ENCODE results near the gene MESP1.
A peak's percentile ranks its signal among the peaks of the same experiment; 100 is the strongest.

Gene MESP1

DNA sequence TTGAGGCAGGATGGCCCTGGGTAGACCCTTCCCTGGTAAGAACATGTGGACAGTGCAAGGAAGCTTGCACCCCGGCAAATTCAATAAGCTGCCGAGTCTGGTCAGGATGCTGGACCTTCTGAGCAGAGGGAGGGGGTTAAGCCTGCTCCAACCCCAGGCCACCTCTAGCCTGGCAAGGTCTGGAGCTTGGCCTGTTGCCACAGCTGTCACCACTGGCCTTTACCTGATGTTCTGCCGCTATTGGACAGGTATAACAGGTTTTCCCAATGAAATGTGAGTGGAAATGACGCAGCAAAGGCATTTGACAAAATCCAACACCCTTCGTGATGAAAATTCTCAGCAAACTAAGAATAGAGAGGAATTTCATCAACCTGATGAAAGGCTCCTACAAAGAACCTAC lies 699 bp upstream of the MESP1 start:
- Histone ChIP-seq H2BK15ac (ENCODE audit: low read length) (no peak overlapping the region), H2BK12ac (ENCODE audit: low read length) (no peak overlapping the region), H3K9ac (ENCODE audit: low read depth, low read length, poor library complexity) (no peak overlapping the region), H3K4me1 (ENCODE audit: control insufficient read depth in 2 of 2, insufficient read depth in 1 of 2, low read depth in 1 of 2, low read length in 2 of 2) (peaks cover 2 to 3% of the 10 kb centered on the region in 2 donors), H2BK120ac (ENCODE audit: low read depth, low read length) (no peak overlapping the region), H2AK5ac (ENCODE audit: low read depth, low read length) (no peak overlapping the region), H3K36me3 (replicated peaks in 1 of 2; ENCODE audit: control insufficient read depth in 2 of 2, insufficient read depth in 2 of 2, low read length in 2 of 2) (no peaks in the 10 kb centered on the region), H2AFZ (ENCODE audit: low read length) (no peak overlapping the region), H3K23ac (ENCODE audit: low read depth, low read length, poor library complexity) (no peak overlapping the region), H3K27ac (replicated peaks; ENCODE audit: low read length) (no peak overlapping the region), H3K14ac (ENCODE audit: low read length) (no peak overlapping the region), H3K79me1 (ENCODE audit: low read depth, low read length) (no peaks in the 10 kb centered on the region), H3K4me2 (ENCODE audit: insufficient read depth, low read length, poor library complexity, severe bottlenecking) (no peak overlapping the region), H2BK5ac (ENCODE audit: low read length) (no peak overlapping the region), H3K4me3 (ENCODE audit: low read length in 2 of 2) (no peak overlapping the region), H3K18ac (ENCODE audit: low read length) (no peak overlapping the region), H4K91ac (ENCODE audit: low read depth, low read length, poor library complexity) (no peak overlapping the region), H3K9me3 (replicated peaks in 1 of 2; ENCODE audit: control insufficient read depth in 2 of 2, insufficient read depth in 1 of 2, low read depth in 1 of 2, low read length in 2 of 2) (no peaks in the 10 kb centered on the region), H3K4ac (ENCODE audit: low read length) (no peak overlapping the region), H3K27me3 (ENCODE audit: control insufficient read depth in 3 of 3, insufficient read depth in 3 of 3, low read depth in 1 of 3, low read length in 3 of 3) (peaks cover 32 to 55% (median 47%) of the 10 kb centered on the region in 3 experiments), H4K8ac (ENCODE audit: low read depth, low read length) (no peak overlapping the region)
- WGBS, 2 donors (ENCODE audit: extremely low coverage in 2 of 2, insufficient read length in 2 of 2, insufficient replicate concordance in 1 of 2), result no CpG with 5 or more reads among the region's 5 CpGs
- no peak for DNase-seq (ENCODE audit: low spot score)

DNA sequence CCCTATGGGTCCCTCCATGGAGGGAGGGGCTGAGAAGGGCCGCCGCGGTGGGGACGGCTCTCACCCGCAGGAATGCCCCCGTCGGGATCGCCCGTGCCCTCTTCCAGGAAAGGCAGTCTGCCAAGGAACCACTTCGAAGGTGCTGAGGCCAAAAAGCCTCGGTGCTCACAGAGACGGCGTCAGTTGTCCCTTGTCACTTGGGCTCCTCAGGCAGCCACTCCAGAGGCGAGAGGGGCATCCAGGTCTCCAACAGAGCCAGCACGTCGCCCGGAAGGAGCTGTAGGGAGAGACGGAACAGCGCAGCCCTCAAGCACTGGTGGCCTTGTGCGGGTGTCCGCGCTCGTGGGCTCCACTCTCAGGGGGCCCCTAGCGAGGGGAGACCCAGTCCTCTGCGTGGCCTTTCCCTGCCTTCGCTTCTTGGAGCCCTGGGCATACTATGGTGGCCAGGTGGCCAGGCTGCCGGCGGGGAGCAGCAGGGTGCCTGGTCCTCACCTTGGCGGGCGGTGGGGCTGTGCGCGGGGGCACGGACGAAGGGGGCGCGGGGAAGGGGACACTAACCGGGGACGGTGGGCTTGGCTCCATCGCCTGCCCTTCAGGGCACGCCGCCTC lies 994 bp downstream of the MESP1 start:
- no peak overlapping the region for H2BK12ac ChIP-seq (ENCODE audit: low read length)
- H2BK15ac ChIP-seq (ENCODE audit: low read length), result peak overlapping the region; percentile 77
- peaks cover 4% of the 10 kb centered on the region for H3K79me1 ChIP-seq (ENCODE audit: low read depth, low read length)
- H4K8ac ChIP-seq (ENCODE audit: low read depth, low read length), result peak overlapping the region; percentile 65
- H3K4me3 ChIP-seq (ENCODE audit: low read length in 2 of 2), result peak overlapping the region; percentile 65 to 73
- no peak overlapping the region for H2BK120ac ChIP-seq (ENCODE audit: low read depth, low read length)
- H2AFZ ChIP-seq (ENCODE audit: low read length), result peak overlapping the region; percentile 100
- peak overlapping the region; percentile 91 for H3K4me2 ChIP-seq (ENCODE audit: insufficient read depth, low read length, poor library complexity, severe bottlenecking)
- peaks cover 34 to 69% (median 59%) of the 10 kb centered on the region in 3 experiments for H3K27me3 ChIP-seq (ENCODE audit: control insufficient read depth in 3 of 3, insufficient read depth in 3 of 3, low read depth in 1 of 3, low read length in 3 of 3)
- no peaks in the 10 kb centered on the region for H3K36me3 ChIP-seq (replicated peaks in 1 of 2; ENCODE audit: control insufficient read depth in 2 of 2, insufficient read depth in 2 of 2, low read length in 2 of 2)
- H3K23ac ChIP-seq (ENCODE audit: low read depth, low read length, poor library complexity), result peak overlapping the region; percentile 94
- H3K18ac ChIP-seq (ENCODE audit: low read length), result peak overlapping the region; percentile 96
- no peak overlapping the region for H3K27ac ChIP-seq (replicated peaks; ENCODE audit: low read length)
- H3K9ac ChIP-seq (ENCODE audit: low read depth, low read length, poor library complexity), result peak overlapping the region; percentile 84
- H2AK5ac ChIP-seq (ENCODE audit: low read depth, low read length), result peak overlapping the region; percentile 82
- H3K9me3 ChIP-seq (replicated peaks in 1 of 2; ENCODE audit: control insufficient read depth in 2 of 2, insufficient read depth in 1 of 2, low read depth in 1 of 2, low read length in 2 of 2), result peaks cover 0 to 2% of the 10 kb centered on the region in 2 donors
- no peak for DNase-seq (ENCODE audit: low spot score)
- H2BK5ac ChIP-seq (ENCODE audit: low read length), result no peak overlapping the region
- H4K91ac ChIP-seq (ENCODE audit: low read depth, low read length, poor library complexity), result no peak overlapping the region
- H3K4ac ChIP-seq (ENCODE audit: low read length), result no peak overlapping the region
- H3K4me1 ChIP-seq (ENCODE audit: control insufficient read depth in 2 of 2, insufficient read depth in 1 of 2, low read depth in 1 of 2, low read length in 2 of 2), result peaks cover 2 to 5% of the 10 kb centered on the region in 2 donors
- WGBS, 2 donors (ENCODE audit: extremely low coverage in 2 of 2, insufficient read length in 2 of 2, insufficient replicate concordance in 1 of 2), result no CpG with 5 or more reads among the region's 41 CpGs
- H3K14ac ChIP-seq (ENCODE audit: low read length), result peak overlapping the region; percentile 98

DNA sequence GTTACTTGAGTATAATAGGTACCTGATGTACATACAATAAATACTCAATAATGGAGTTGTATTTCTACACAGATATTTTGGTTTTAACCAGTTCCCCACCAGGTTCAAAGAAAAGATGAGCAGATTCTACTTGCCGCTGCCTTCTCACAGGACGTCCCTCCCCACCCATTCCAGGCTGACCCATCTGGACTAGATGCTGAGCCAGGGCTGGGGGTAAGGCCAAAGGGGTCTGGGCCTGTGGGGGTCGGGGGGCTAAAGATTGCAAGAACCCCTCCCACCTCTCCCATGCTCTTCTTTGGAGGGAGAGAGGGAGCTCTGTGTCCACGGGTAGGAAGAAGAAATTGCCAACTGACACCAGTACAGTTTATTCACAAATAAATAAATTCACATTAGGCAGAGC lies 1.5 kb downstream of the MESP1 start:
- H2AK5ac ChIP-seq (ENCODE audit: low read depth, low read length), result no peak overlapping the region
- peaks cover 34 to 70% (median 61%) of the 10 kb centered on the region in 3 experiments for H3K27me3 ChIP-seq (ENCODE audit: control insufficient read depth in 3 of 3, insufficient read depth in 3 of 3, low read depth in 1 of 3, low read length in 3 of 3)
- no peak overlapping the region for H2BK15ac ChIP-seq (ENCODE audit: low read length)
- H3K27ac ChIP-seq (replicated peaks; ENCODE audit: low read length), result no peak overlapping the region
- H3K4me2 ChIP-seq (ENCODE audit: insufficient read depth, low read length, poor library complexity, severe bottlenecking), result no peak overlapping the region
- H3K9ac ChIP-seq (ENCODE audit: low read depth, low read length, poor library complexity), result no peak overlapping the region
- peaks cover 0 to 2% of the 10 kb centered on the region in 2 donors for H3K9me3 ChIP-seq (replicated peaks in 1 of 2; ENCODE audit: control insufficient read depth in 2 of 2, insufficient read depth in 1 of 2, low read depth in 1 of 2, low read length in 2 of 2)
- no peak overlapping the region for H3K23ac ChIP-seq (ENCODE audit: low read depth, low read length, poor library complexity)
- peaks cover 2 to 5% of the 10 kb centered on the region in 2 donors for H3K4me1 ChIP-seq (ENCODE audit: control insufficient read depth in 2 of 2, insufficient read depth in 1 of 2, low read depth in 1 of 2, low read length in 2 of 2)
- H2BK5ac ChIP-seq (ENCODE audit: low read length), result no peak overlapping the region
- peak overlapping the region; percentile 100 for H2AFZ ChIP-seq (ENCODE audit: low read length)
- DNase-seq (ENCODE audit: low spot score), result no peak
- no CpG with 5 or more reads among the region's 4 CpGs for WGBS, 2 donors (ENCODE audit: extremely low coverage in 2 of 2, insufficient read length in 2 of 2, insufficient replicate concordance in 1 of 2)
- H3K36me3 ChIP-seq (replicated peaks in 1 of 2; ENCODE audit: control insufficient read depth in 2 of 2, insufficient read depth in 2 of 2, low read length in 2 of 2), result no peaks in the 10 kb centered on the region
- no peak overlapping the region for H2BK120ac ChIP-seq (ENCODE audit: low read depth, low read length)
- H2BK12ac ChIP-seq (ENCODE audit: low read length), result no peak overlapping the region
- H3K4me3 ChIP-seq (ENCODE audit: low read length in 2 of 2), result no peak overlapping the region
- H3K14ac ChIP-seq (ENCODE audit: low read length), result no peak overlapping the region
- no peak overlapping the region for H3K4ac ChIP-seq (ENCODE audit: low read length)
- no peak overlapping the region for H4K91ac ChIP-seq (ENCODE audit: low read depth, low read length, poor library complexity)
- peaks cover 4% of the 10 kb centered on the region for H3K79me1 ChIP-seq (ENCODE audit: low read depth, low read length)
- H3K18ac ChIP-seq (ENCODE audit: low read length), result no peak overlapping the region
- H4K8ac ChIP-seq (ENCODE audit: low read depth, low read length), result no peak overlapping the region

DNA sequence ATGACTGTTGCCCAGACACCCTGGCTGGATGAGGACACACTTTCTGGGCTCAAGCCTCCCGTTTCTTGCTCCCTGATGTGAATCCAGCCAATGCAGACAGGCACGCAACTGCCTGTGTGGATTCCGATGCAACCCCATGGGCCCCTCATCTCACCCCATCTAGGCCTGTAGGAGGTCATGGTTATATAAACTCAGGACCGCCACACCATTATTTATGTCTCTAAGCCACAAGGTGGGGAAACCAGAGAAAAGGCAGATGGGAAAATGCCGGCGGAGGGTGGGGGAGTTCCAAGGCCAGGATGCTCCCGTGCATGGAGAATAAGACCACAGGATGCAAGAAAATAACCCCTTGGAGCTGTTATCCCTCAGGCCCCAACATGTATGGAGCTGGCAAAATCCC lies 2.0 kb downstream of the MESP1 start:
- no CpG with 5 or more reads among the region's 7 CpGs for WGBS, 2 donors (ENCODE audit: extremely low coverage in 2 of 2, insufficient read length in 2 of 2, insufficient replicate concordance in 1 of 2)
- Histone ChIP-seq H3K27me3 (ENCODE audit: control insufficient read depth in 3 of 3, insufficient read depth in 3 of 3, low read depth in 1 of 3, low read length in 3 of 3) (peaks cover 34 to 73% (median 64%) of the 10 kb centered on the region in 3 experiments), H3K14ac (ENCODE audit: low read length) (no peak overlapping the region), H3K18ac (ENCODE audit: low read length) (no peak overlapping the region), H2BK120ac (ENCODE audit: low read depth, low read length) (no peak overlapping the region), H2BK15ac (ENCODE audit: low read length) (no peak overlapping the region), H2BK5ac (ENCODE audit: low read length) (no peak overlapping the region), H3K23ac (ENCODE audit: low read depth, low read length, poor library complexity) (peak overlapping the region; percentile 86), H3K36me3 (replicated peaks in 1 of 2; ENCODE audit: control insufficient read depth in 2 of 2, insufficient read depth in 2 of 2, low read length in 2 of 2) (no peaks in the 10 kb centered on the region), H3K79me1 (ENCODE audit: low read depth, low read length) (peaks cover 4% of the 10 kb centered on the region), H2AFZ (ENCODE audit: low read length) (no peak overlapping the region), H3K27ac (replicated peaks; ENCODE audit: low read length) (no peak overlapping the region), H4K8ac (ENCODE audit: low read depth, low read length) (no peak overlapping the region), H2AK5ac (ENCODE audit: low read depth, low read length) (no peak overlapping the region), H3K4me2 (ENCODE audit: insufficient read depth, low read length, poor library complexity, severe bottlenecking) (no peak overlapping the region), H3K4ac (ENCODE audit: low read length) (no peak overlapping the region), H3K9ac (ENCODE audit: low read depth, low read length, poor library complexity) (no peak overlapping the region), H2BK12ac (ENCODE audit: low read length) (no peak overlapping the region), H4K91ac (ENCODE audit: low read depth, low read length, poor library complexity) (no peak overlapping the region), H3K9me3 (replicated peaks in 1 of 2; ENCODE audit: control insufficient read depth in 2 of 2, insufficient read depth in 1 of 2, low read depth in 1 of 2, low read length in 2 of 2) (peaks cover 0 to 2% of the 10 kb centered on the region in 2 donors), H3K4me1 (ENCODE audit: control insufficient read depth in 2 of 2, insufficient read depth in 1 of 2, low read depth in 1 of 2, low read length in 2 of 2) (peaks cover 2 to 5% of the 10 kb centered on the region in 2 donors), H3K4me3 (ENCODE audit: low read length in 2 of 2) (no peak overlapping the region)
- DNase-seq (ENCODE audit: low spot score), result no peak
